HuH-7 (cell line): ENCODE measurements around the gene C1orf210.

Source experiments
- DNase-seq: peaks from one replicate; pipeline ENCODE4 v3.0.0; 2011; ENCODE audit warnings: low spot score

The C1orf210 gene

DNA sequence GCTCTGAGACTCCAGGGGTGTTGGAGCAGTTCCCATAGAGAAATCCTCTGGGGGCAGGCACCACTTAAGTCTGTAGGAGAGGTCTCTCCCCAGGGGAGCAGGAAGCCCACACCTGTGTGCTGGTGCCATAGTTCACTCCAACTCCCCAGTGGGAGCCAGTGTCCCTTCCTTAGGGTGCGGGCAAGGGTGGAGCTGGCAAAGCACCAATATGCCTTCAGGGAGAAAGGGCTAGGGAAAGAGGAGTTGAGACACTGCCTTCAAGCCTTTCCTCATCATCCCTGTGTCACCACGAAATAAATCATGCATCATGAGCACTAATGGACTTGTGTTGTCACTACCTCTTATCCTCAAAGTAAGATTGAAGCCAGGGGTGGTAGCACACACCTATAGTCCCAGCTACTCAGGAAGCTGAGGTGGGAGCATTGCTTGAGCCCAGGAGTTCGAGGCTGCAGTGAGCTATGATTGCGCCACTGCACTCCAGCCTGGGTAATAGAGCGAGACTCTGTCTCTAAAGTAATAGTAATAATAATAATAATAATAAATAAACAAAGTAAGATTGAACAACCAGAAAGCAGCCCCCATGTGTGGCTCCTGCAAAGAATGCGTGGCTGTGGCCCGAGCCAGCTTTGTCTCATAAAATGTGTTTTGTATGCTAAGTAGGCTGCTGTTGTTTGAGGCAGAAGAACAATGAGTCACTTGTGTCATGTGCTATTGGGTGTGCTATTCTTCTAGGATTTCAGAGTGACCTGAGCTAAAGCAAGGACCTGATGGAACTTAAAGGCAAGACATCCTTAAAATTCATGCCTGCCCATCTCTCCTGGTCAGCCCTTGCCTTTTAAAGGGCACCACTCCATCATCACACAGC, 8.7 kb upstream of the C1orf210 start:
- DNase-seq = no peak

DNA sequence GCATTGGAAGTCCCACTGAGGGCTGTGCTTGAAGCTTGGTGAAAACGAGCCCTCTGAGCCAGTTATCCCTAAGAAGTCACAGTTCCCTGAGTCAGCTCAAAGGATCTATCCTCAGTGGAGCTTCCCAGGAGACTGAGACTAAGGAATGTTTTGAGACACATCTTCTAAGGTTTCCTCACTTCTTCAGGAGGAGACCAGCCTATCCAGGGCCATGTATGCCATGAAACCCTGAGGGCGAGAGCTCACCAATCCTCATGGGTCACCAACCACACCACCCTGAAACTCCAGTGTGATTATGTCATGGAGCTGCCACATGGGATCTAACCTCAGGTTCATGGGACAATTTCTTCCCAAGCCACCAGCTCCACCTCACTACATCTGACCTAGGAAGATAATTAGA, 7.8 kb upstream of the C1orf210 start:
- no peak for DNase-seq

DNA sequence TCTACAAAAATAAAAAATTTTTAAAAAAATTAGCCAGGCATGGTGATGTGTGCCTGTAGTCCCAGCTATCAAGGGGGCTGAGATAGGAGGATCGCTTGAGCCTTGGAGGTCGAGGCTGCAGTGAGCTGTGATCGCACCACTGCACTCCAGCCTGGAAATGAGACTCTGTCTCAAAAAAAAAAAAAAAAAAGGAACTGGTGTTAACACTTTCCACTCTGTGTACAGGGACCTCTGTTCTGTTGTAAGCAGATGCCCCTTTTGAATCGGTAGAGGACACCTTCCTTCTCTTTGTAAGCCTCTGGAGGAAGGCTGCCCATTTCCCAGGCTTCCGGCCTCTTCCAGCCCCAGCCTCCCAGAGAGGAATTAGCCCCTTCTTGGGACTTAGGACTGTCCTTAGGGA, 7.3 kb upstream of the C1orf210 start:
- DNase-seq = no peak

DNA sequence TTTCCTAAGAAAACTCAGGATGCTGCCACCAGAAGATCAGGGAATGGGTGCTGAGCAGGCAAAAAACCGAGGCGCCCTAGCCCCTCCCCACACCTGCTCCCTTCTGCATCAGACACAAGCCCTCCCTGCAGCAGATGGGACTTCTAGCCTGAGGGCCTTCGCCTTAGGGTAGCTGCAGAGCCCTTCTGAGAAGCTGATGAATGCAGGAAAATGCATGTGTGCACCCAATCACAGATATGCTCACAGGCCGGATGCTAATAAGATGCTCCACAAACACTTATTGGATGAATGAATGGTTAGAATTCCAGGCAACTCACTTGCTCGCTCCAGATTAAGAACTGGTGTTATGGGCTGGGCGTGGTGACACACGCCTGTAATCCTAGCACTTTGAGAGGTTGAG, 6.8 kb upstream of the C1orf210 start:
- no peak for DNase-seq

DNA sequence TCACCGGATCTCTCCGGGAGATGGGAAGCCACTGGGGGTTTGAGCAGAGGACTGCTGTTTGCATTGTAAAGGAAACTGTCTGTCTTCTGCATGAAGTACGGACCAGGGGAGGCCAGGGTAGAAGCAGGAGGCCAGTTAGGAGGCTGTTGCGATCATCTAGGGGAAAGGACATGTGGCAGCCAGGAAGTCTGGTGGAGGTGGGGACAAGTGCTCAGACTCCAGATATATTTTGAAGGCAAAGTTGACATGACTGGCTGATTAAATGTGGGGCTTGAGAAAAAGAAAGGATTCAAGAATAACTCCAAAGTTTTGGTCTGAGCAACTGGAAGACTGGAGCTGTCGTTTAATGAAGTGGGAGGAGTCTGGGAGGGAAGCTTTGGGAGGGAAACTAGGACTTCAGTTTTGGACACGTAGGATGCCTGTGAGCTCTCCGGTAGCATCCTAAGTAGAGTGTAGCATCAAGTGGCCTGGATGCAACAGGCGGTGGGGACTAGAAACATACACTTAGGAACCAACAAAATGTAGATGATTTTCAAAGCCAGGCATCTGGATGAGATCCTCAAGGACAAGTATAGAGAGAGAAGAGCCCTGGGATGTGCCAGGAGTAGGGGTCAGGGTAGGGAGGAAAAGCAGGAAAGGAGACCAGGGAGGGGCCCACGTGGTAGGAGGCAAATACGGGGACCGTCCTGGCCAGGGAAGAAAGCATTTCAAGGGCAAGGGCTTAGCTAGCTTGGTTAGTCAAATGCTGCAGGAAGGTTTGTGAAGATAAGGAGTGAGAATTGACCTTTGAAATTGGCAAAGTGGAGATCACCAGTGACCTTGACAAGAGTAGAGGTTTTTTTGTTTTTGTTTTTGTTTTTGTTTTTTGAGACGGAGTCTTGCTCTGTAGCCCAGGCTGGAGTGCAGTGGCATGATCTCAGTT, 3.7 kb upstream of the C1orf210 start:
- no peak for DNase-seq

DNA sequence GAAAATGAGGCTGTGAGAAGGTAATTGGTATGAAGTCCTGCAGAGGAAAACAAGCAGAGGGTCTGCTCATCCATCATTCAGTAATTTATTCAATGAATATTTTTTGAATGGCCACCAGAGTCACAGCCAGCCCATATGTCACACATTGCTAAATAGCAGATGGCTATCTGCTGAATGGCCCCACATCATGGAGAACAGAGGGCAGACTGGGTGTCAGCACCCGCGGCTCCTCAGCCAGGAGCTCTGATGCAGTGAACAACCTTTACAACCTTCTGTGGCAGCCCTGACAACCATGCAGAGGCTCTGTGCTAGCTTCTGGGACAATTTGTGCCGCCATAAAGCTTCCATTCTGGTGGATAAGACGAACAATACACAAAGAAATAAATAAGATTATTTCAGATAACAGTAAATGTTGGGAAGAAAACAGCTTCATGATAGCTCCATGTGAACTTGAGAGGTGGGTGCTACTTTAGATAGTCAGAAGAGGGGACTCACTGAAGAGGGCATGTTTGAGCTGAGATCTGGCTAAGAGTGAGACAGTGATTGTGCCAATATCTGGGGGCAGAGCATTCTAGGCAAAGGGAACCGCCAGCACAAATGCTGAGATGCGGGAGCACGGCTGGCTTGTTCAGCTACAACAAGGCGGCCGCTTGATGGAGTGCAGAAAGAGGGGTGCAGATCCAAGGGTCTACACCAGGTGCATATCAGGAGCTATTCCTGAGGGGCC, 2.8 kb upstream of the C1orf210 start:
- DNase-seq = no peak

DNA sequence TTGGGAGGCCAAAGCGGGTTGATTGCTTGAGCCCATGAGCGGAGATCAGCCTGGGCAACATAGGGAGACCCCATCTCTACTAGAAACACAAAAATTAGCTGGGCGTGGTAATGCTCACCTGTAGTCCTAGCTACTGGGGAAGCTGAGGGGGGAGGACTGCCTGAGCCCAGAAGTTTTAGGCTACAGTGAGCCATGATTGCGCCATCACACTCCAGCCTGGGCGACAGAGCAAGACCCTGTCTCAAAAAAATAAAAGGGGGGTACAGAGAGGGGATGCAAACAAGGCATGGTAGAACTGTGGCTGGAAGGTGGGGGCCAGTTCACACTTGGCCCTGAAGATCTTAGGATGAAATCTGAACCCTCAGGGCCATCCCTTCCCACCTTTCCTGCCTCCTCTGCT, 1.2 kb upstream of the C1orf210 start:
- DNase-seq = no peak

DNA sequence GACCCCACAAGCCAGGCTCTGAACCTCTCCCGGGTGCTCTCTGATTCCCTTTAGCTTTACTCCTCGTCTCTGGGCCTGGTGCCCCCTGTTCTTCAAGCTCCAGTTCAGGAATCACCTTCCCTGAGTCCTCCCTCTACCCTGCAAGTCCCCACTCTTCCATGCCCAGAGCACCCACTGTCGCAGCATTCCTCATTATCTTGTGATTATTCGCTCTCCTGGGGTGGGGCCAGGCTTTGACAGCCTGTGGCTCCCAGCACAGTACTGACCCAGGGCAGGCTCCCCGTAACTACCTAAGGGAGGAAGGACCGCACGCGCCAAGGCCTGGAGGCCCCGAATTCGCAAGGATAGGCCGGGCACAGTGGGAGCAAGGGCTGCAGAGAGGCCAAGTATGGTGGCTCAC, 734 bp upstream of the C1orf210 start:
- DNase-seq = no peak

DNA sequence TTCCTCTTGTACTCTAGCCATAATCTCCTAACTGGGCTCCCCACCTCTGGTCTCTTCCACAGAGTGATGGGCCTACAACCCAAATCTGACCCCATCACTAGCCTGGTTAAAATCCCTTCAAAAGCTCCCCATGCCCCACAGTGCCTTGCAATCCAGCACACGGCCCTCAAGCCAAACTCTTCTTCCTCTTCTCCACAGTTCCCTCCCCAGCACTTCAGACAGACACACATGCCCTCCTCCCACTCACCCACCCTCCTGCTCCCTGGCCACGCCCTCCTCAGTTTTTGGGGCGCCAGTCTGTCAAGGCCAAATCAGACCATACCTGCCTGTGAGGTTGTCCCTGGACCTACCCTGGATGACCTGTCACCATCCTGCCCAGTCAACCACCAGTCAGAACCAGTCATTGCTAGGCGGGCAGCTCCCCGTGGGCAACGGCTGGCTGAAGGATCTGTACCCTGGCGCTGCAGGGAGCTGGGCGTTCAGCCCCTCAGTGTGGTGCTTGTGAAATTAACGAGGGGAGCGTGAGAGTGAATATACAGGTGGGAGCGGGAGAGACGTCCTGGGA, 753 bp downstream of the C1orf210 start:
- DNase-seq = no peak

DNA sequence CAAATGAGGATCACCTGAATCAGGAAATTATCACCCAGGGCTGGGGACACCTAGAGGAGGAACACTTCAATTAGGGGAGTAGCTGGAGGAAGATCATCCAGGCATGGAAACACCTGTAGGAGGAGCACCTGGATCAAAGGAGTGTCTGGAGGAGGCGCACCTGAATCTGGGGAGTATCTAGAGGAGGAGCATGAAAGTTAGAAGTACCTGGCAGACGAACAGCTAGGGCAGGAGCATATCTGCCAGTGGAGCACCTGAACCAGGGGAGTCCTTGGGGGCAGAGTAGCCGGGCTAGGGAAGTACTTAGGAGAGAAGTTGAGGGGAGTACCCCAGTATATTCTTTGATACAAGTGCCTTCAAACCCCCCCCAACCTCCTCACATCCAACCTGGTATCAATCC, 1.3 kb downstream of the C1orf210 start:
- no peak for DNase-seq

DNA sequence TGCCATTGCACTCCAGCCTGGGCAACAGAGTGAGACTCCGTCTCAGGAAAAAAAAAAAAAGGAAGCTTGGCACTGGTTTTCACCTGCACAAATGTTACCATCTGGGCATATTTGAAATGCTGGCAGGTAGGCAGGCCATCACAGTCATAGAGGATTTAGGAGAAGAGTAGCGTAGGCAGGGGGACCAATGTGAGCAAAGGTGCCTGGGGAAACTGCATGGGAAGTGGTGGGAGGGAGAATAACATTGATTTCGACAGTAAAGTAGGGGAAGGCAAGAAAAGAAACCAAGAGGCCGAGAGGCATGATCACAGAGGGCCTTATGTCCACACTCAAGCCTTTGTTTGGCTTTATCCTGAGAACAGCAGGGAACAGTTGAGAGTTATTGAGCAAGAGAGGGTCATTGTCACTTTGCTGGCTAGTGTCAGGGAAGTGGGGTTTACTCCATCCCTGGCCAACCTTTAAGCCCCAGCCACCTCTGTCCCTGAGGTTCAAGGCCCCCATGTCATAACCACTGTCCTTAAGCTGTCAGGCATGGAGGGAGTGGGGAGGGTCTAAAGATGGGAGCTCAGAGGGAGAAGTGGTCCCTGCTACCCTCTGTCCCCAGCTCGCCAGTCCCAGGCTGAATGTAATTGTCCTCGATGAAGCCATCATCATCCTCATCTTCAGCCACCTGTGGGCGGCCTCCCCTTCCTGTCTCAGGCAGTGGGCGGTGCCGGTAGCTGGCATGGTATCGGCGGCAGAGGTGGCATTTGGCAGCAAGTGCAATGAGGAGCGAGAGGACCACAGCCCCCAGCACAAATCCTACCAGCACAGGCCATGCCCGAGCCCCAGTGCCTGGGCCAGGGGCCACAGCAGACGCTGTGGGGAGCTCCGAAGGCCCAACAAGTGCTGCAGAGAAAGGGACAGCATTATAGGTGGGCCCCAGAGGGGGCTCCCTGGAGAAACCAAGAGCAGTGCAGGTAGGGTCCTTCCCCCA, 2.9 kb downstream of the C1orf210 start:
- peak; percentile 77 for DNase-seq

DNA sequence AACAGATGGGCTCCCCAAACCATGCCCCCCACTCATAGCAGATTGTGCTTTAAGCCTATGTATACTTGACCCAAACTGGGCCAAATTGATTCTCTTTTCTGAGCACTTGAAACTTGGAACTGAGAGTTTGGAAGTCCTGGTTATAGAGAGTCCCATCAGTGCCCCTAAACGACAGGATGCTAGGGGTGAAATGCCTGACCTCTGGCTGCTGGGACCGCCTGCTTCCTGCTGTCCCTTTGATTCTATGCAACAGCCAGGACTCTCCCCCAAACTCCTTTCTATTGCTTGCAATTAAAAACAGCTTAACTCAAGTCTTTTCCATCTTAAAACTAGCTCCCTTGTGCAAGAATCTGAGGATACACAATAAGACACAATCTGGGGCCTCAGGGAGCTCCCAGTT, 4.7 kb downstream of the C1orf210 start:
- DNase-seq = no peak

DNA sequence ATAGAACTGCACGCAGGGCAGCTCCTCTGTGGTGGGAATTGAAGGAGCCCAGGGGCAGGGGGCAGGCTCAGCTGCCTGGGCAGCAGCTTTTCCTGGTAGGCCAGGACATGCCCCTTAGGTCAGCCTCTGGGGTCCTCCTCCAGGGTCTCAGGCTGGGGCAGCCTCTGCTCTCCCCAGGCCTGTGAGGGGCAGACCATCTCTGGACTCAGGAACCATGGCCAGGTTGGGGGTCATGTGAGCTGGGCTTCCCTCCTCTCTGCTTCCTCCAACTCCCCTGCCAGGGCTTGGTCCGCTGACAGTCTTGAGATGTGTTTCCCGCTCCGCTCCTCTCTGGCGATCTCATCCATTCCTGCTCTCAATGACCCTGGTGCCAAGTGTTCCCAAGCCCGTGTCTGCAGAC, 5.7 kb downstream of the C1orf210 start:
- no peak for DNase-seq

DNA sequence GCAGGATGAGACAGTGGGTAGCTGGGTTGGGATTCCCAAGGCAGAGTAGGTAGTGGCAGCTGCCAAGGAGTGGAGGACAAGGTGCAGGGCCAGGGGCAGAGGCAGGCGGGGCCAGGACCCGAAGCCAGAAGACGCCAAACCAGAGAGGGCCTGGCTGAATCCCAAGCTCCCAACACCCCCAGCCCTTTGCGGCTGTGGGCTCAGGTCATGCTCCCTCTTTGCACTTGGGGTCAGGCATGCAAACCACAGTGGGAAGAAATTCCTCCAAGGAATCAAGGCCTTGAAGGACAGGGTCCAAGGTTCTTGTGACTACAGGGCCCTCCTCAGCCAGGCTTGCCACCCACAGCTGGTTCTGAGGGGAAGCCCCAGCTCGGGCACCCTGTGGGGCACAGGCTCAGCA, 6.2 kb downstream of the C1orf210 start:
- DNase-seq = no peak

DNA sequence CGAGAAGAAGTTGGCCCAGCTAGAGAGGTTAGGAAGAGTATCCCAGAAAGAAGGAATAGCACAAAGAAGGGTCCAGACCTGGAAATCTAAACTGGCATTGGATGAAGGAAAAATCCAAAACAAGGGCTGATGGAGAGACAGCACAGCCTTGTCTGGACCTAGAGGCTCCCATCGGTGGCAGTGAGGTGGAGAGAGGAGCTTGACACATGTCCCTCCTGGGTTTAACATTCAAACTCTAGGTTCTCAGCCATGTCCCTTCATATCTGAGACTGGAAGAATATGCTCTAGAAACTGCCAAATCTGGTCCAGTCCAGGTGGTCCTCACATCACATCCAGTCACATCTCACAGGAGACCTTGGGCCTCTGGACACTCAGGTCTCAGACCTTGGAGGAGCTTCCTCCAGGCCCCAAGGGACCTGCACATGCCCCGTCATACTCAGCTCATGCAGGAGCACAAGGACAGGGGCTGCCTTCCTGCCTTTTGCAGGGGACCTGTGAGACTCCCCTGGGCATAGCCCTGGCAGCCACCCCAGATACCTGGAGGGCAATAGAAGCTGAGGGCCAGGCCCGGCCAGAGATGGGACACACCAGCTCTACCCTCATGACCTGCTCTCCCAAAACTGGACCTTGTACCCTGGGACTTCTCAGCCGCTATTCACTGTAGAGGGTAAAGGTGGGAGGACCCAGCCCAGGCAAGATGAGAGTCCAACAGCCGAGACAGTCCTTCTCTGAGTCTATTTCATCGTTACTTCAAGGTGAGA, 8.1 kb downstream of the C1orf210 start:
- DNase-seq = no peak

DNA sequence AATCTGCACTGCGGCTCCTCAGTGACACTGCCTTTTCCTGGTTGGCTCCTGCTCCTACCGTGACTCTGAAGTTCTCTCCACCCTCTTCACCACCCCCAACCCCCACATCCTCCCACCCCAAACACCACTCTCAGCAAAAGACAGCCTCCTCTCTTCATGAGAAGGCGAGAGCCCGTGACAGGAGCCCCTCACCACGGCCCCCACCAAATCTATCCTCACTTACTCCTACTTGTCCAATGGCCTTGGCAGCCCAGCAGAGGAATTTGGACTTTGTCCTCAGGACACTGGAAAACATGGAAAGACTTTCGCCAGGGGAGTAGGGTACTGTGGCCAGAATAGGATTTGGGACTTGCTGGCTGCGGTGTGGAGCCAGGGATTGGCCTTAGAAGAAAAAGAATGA, 8.7 kb downstream of the C1orf210 start:
- peak; percentile 65 for DNase-seq

DNA sequence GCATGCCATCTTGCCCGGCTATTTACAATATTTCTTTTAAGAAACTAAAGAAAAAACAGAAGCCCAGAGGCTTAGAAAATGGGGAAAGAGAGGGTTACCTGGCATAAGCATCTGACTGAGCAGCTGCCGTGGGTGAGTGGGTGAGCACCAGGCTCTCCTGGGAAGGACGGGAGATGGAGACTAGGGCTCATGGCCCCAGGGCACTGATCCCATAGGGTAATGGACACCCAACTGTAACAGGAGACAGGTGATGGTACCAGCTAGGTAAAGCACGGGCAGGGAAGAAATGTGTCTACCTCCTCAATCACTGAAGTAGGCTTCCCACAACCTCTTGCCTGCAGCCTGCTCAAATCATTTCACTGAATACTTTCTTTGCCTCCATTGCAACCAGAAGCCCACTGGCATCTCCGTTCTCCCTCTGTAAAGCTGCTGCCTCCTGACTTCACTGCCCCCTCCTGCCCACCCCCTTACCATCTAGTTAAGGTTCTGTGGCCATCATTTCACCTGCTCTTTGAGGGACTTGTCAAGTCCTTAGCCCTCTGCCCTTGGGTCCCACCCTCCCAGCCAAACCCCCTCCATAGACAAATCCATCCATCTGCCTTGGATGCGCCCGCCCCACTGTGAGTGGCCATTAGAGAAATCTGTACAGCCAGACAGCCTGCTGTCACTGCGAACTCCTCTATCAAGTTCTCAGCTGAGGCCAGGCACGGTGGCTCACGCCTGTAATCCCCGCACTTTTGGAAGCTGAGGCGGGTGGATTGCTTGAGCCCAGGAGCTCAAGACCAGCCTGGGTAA, 9.4 kb downstream of the C1orf210 start:
- no peak for DNase-seq

DNA sequence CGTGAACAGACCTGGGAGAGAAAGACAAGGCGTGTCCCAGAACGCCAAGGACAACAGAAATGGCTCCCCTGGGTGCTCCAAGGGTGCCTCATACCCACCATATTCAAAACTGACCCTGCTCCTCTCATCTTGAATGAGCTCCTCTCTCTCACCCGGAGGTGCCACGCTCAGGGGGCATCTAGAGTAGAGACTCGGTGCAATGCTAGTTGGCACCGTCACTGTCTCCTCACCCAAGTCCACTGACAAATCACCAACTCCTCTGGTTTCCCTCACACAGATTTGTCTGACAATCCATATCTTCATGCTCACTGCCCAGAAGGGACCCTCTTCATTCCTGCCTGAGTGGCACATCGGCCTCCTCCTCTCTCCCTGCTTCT, 10.6 kb downstream of the C1orf210 start:
- DNase-seq = no peak

DNA sequence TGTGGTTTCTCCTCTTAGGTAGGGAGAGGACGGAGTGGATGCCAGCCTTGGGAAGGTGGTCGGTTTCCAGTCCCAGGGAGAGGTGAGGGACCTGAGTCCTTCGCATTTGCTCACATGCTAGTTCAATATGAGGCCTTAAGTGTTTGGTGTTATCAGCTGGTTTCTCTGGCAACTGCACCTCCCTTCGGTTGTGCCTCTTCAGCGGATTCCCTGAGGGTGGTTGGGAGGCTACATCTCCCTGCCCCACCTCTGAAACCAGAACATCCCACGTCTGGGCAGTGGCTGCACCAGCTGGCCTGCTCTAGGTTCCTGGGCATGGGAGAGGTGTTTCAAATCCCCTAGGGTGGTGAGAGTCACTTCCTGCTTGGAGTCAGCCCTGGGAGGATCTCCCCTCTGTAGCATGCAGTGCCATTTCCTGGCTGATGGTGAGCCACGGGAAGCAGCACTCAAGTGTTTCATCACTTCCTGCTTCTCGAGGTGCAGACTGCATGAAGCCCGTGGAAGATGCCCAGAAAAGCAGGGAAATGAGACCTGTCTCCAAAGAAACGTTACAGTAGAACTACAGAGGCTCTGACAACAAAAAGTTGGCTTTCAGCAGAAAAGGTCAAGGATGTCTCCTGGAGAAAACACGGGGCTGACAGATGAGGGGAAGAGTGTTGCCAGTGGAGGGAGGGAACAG, 11.1 kb downstream of the C1orf210 start:
- no peak for DNase-seq
